ENCODE results near the gene TNPO3.

Gene TNPO3

DNA sequence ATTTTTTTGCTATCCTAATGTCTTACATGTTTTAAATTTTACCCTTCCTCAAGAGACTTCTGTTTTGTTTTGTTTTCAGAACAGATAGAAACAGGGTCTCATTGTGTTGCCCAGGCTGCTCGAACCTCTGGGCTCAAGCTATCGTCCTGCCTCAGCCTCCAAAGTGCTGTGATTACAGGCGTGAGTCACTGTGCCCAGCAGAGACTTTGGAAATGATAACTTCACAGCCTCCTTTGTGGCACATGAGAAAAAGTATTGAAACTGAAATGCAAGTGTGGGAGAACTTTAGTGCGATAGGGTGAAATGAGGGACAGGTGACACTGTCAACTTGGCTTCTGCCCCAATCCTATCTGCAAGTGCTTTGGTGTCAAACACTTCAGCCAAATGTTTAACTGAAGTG is 95.6 kb downstream of the TNPO3 start:
- in situ Hi-C loops (cut with HindIII; ENCODE audit: low sequenced_read_pairs), result no loop called here
- no peak for DNase-seq (ENCODE audit: low read depth)
- H3K4me3 ChIP-seq (ENCODE audit: low read depth, low read length), result no peak overlapping the region
- TF ChIP-seq, protein P1, sequence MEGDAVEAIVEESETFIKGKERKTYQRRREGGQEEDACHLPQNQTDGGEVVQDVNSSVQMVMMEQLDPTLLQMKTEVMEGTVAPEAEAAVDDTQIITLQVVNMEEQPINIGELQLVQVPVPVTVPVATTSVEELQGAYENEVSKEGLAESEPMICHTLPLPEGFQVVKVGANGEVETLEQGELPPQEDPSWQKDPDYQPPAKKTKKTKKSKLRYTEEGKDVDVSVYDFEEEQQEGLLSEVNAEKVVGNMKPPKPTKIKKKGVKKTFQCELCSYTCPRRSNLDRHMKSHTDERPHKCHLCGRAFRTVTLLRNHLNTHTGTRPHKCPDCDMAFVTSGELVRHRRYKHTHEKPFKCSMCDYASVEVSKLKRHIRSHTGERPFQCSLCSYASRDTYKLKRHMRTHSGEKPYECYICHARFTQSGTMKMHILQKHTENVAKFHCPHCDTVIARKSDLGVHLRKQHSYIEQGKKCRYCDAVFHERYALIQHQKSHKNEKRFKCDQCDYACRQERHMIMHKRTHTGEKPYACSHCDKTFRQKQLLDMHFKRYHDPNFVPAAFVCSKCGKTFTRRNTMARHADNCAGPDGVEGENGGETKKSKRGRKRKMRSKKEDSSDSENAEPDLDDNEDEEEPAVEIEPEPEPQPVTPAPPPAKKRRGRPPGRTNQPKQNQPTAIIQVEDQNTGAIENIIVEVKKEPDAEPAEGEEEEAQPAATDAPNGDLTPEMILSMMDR (IDR thresholded peaks at IDR 0.05; ENCODE audit: low read depth, low read length, missing control alignments), result no peak

DNA sequence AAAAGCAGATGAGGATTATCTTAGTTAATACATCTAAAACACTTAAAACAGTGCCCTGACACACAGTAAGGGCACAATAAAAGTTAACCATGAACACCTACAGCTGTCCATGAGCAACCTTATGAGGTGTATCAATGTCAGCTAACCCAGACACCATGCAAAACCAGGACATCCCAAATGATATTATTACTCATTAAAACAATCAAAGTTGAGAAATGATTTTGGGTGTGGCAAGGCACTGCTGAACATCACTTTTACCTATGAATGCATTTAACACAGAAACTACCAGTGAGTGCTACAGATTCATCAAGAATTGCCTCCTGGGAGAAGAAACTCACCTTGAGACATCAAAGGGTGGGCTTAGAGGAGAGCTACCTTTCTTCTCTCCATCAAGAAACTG is 98.9 kb downstream of the TNPO3 start:
- DNase-seq (ENCODE audit: low read depth), result no peak
- no peak overlapping the region for H3K4me3 ChIP-seq (ENCODE audit: low read depth, low read length)
- in situ Hi-C loops (cut with HindIII; ENCODE audit: low sequenced_read_pairs), result no loop called here
- TF ChIP-seq, protein P1 (IDR thresholded peaks at IDR 0.05; ENCODE audit: low read depth, low read length, missing control alignments), result no peak

DNA sequence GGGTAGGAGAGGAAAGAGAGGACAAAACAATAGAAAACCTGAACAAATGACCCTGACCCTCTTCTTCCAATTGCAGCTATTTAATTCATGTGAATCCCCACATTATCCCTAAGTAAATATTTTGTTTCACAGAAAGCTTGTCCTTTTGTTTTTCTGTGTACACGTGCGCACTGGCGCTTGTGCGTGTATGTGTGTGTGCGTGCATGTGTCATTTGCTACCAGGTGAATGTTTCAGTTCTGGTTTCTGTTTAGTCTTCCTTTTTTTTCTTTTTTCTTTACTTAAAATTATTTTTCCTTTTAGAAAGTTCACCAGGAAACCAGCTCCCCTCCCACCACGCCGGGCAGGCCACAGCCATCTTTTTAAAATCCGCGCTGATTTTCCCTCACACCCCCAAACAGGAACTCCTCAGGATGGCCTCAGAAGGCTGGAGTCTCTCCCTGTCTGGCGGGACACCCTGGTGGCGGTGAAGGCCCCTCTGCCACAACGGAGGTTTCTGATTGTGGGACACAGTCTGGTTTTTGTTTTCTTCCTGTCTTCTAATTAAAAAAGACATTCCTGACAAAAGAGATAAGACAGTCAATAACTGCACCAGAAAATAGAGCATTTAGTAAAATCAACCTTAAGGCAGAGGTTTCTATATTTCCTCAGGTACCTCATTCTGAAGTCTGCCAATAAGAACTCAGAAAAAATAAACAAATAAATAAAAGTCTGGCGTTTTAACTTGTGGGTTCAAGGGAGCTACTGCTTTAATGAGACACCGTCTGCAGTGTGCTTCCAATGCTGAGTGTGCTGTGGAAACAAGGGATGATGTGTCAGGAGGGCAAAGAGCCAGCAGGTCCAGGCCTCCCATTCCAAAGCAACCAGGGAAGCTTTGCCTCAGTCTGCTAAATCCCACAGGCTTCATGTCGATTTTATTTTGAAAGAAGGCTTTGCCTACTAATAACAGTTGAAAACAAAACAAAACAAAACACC is 99.8 kb downstream of the TNPO3 start:
- TF ChIP-seq, protein P1 (IDR thresholded peaks at IDR 0.05; ENCODE audit: low read depth, low read length, missing control alignments), result no peak
- no peak overlapping the region for H3K4me3 ChIP-seq (ENCODE audit: low read depth, low read length)
- DNase-seq (ENCODE audit: low read depth), result peak; percentile 59
- in situ Hi-C loops (cut with HindIII; ENCODE audit: low sequenced_read_pairs), result no loop called here

DNA sequence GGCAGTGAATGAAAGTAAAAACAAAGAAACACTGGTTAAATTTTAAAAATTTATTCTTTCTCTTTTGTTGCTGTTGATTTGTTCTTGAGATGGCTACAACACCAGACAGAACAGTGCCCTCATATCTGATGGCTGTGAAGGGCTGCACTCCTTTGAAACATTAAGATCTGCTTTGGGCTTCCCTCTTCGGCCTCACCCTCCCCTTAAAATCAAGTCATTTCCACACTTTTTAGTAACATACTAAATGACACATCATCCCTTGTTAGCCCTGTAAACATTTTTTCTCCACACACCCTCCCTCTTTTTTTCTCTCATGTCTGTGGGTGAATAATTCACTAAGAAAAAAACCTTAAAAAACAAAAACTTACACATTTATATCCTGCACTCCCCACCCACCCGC is 100.8 kb downstream of the TNPO3 start:
- in situ Hi-C loops (cut with HindIII; ENCODE audit: low sequenced_read_pairs), result no loop called here
- H3K4me3 ChIP-seq (ENCODE audit: low read depth, low read length), result no peak overlapping the region
- DNase-seq (ENCODE audit: low read depth), result no peak
- TF ChIP-seq, protein P1 (IDR thresholded peaks at IDR 0.05; ENCODE audit: low read depth, low read length, missing control alignments), result no peak

DNA sequence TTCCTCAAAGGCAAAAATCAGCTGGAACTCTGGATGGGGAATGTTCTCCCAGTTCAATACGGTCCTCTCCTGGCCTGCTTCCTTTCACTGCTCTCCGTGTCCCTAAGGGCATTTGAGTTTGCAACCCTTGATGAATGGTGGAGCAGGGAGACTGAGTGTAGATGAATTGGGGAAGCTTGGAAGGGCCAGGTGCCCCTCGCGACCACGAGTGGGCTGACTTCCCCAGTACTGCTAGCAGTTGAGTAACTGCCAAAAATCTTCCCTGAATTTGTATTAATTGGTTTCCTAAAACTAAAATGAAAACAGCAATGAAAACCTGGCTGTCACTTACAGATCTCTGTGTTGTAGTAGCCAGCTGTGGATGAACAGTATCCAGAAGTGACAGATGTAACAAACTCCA is 103.6 kb downstream of the TNPO3 start:
- TF ChIP-seq, protein P1 (IDR thresholded peaks at IDR 0.05; ENCODE audit: low read depth, low read length, missing control alignments), result no peak
- H3K4me3 ChIP-seq (ENCODE audit: low read depth, low read length), result no peak overlapping the region
- no peak for DNase-seq (ENCODE audit: low read depth)
- in situ Hi-C loops (cut with HindIII; ENCODE audit: low sequenced_read_pairs), result no loop called here

DNA sequence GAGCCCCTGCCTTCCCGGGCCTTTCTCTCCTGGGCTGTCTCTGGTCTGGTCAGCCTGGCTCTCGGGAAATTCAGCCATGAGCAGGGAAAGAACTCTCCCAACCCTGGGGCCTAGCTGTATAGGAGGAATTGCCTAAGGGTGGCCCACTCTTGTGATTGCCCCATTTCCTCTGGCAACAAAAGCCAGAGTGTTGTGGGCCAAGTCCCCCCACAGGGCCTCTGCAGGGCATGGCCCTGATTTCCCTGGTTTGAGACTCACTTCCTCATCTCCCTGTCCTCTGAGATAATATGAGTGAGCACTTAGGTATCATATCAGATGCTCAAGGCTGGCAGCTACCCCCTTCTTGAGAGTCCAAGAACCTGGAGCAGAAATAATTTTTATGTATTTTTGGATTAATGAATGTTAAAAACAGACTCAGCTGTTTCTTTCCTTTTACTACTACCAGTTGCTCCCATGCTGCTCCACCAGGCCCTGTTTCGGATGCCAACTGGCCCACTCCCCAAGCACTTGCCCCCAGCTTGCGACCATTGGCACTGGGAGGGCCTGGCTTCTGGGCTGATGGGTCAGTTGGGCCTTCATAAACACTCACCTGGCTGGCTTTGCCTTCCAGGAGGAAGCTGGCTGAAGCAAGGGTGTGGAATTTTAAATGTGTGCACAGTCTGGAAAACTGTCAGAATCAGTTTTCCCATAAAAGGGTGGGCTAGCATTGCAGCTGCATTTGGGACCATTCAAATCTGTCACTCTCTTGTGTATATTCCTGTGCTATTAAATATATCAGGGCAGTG is 105.7 kb downstream of the TNPO3 start:
- in situ Hi-C loops (cut with HindIII; ENCODE audit: low sequenced_read_pairs), result no loop called here
- TF ChIP-seq, protein P1 (IDR thresholded peaks at IDR 0.05; ENCODE audit: low read depth, low read length, missing control alignments), result no peak
- no peak for DNase-seq (ENCODE audit: low read depth)
- no peak overlapping the region for H3K4me3 ChIP-seq (ENCODE audit: low read depth, low read length)

All from astrocyte of the cerebellum (primary cell).